ENCODE results near the gene KIF5A.

KIF5A gene

DNA sequence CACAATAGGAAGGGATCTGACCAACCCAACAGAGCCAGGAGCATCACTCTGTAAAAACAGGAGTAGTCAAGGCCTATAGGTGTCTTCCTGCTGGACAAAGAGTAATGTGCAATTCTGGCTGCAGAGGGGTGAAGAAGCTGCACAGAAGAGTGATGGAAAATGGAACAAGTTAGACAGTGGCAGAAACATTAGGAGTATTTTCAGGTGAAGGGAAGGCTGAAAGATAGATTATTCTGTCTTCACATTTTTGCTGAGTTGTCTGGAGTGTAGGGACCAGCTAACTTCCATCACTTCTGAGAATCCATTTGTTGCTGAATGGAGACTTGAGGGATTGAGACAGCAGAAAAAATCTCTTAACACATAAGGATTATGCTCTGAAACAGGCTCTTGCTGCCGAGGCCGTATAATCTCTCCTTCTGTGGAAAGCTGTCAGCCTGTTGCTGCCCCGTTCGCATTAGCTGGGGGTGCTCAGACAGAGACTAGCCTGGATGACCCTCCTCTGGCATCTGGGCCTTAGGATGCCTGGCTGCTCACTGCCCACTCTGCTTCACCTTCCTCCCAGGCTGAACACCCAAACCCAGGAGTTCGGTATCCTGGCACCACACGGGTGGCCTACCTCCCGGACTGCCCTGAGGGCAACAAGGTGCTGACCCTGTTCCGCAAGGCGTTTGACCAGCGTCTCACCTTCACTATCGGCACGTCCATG is 58.3 kb downstream of the KIF5A start:
- TF ChIP-seq, protein P1, sequence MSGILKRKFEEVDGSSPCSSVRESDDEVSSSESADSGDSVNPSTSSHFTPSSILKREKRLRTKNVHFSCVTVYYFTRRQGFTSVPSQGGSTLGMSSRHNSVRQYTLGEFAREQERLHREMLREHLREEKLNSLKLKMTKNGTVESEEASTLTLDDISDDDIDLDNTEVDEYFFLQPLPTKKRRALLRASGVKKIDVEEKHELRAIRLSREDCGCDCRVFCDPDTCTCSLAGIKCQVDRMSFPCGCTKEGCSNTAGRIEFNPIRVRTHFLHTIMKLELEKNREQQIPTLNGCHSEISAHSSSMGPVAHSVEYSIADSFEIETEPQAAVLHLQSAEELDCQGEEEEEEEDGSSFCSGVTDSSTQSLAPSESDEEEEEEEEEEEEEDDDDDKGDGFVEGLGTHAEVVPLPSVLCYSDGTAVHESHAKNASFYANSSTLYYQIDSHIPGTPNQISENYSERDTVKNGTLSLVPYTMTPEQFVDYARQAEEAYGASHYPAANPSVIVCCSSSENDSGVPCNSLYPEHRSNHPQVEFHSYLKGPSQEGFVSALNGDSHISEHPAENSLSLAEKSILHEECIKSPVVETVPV (CRISPR knock-in tag; IDR thresholded peaks at IDR 0.05) = no peak
- TF ChIP-seq ZNF565 (CRISPR knock-in tag; conservative IDR thresholded peaks at IDR 0.05; ENCODE audit: low read depth) = no peak
- TF ChIP-seq, protein P2, sequence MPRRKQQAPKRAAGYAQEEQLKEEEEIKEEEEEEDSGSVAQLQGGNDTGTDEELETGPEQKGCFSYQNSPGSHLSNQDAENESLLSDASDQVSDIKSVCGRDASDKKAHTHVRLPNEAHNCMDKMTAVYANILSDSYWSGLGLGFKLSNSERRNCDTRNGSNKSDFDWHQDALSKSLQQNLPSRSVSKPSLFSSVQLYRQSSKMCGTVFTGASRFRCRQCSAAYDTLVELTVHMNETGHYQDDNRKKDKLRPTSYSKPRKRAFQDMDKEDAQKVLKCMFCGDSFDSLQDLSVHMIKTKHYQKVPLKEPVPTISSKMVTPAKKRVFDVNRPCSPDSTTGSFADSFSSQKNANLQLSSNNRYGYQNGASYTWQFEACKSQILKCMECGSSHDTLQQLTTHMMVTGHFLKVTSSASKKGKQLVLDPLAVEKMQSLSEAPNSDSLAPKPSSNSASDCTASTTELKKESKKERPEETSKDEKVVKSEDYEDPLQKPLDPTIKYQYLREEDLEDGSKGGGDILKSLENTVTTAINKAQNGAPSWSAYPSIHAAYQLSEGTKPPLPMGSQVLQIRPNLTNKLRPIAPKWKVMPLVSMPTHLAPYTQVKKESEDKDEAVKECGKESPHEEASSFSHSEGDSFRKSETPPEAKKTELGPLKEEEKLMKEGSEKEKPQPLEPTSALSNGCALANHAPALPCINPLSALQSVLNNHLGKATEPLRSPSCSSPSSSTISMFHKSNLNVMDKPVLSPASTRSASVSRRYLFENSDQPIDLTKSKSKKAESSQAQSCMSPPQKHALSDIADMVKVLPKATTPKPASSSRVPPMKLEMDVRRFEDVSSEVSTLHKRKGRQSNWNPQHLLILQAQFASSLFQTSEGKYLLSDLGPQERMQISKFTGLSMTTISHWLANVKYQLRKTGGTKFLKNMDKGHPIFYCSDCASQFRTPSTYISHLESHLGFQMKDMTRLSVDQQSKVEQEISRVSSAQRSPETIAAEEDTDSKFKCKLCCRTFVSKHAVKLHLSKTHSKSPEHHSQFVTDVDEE (CRISPR knock-in tag; IDR thresholded peaks at IDR 0.05) = no peak
- TF ChIP-seq ZFP30 (CRISPR knock-in tag; IDR thresholded peaks at IDR 0.05) = no peak
- TF ChIP-seq, protein P3, sequence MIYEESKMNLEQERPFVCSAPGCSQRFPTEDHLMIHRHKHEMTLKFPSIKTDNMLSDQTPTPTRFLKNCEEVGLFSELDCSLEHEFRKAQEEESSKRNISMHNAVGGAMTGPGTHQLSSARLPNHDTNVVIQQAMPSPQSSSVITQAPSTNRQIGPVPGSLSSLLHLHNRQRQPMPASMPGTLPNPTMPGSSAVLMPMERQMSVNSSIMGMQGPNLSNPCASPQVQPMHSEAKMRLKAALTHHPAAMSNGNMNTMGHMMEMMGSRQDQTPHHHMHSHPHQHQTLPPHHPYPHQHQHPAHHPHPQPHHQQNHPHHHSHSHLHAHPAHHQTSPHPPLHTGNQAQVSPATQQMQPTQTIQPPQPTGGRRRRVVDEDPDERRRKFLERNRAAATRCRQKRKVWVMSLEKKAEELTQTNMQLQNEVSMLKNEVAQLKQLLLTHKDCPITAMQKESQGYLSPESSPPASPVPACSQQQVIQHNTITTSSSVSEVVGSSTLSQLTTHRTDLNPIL (CRISPR knock-in tag; IDR thresholded peaks at IDR 0.05; ENCODE audit: low read depth) = no peak
- no peak for TF ChIP-seq GLIS3 (CRISPR knock-in tag; IDR thresholded peaks at IDR 0.05)
- TF ChIP-seq ZNF8 (CRISPR knock-in tag; IDR thresholded peaks at IDR 0.05) = no peak
- TF ChIP-seq OSR1 (CRISPR knock-in tag; IDR thresholded peaks at IDR 0.05) = no peak
- TF ChIP-seq, protein P4, sequence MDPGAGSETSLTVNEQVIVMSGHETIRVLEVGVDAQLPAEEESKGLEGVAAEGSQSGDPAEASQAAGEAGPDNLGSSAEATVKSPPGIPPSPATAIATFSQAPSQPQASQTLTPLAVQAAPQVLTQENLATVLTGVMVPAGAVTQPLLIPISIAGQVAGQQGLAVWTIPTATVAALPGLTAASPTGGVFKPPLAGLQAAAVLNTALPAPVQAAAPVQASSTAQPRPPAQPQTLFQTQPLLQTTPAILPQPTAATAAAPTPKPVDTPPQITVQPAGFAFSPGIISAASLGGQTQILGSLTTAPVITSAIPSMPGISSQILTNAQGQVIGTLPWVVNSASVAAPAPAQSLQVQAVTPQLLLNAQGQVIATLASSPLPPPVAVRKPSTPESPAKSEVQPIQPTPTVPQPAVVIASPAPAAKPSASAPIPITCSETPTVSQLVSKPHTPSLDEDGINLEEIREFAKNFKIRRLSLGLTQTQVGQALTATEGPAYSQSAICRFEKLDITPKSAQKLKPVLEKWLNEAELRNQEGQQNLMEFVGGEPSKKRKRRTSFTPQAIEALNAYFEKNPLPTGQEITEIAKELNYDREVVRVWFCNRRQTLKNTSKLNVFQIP (CRISPR knock-in tag; IDR thresholded peaks at IDR 0.05; ENCODE audit: borderline replicate concordance, low read depth) = no peak
- TF ChIP-seq TOX (CRISPR knock-in tag; IDR thresholded peaks at IDR 0.05; ENCODE audit: borderline replicate concordance) = no peak
- no peak for TF ChIP-seq TCF4 (CRISPR knock-in tag; IDR thresholded peaks at IDR 0.05; ENCODE audit: borderline replicate concordance)
- no peak for TF ChIP-seq SNAI2 (CRISPR knock-in tag; IDR thresholded peaks at IDR 0.05)
- no peak for TF ChIP-seq RARB (CRISPR knock-in tag; IDR thresholded peaks at IDR 0.05)
- TF ChIP-seq CSDC2 (CRISPR knock-in tag; IDR thresholded peaks at IDR 0.05) = no peak
- ATAC-seq = no peak

- TF ChIP-seq ESRRG (CRISPR knock-in tag; IDR thresholded peaks at IDR 0.05) = no peak
- TF ChIP-seq ZC3H10 (CRISPR knock-in tag; IDR thresholded peaks at IDR 0.05) = no peak
- no peak for ATAC-seq
Measured at GRCh38 chr12:57609101-57609780, 59.4 kb downstream of the KIF5A start.

GRCh38 chr12:57609781-57610553 is 60.1 kb downstream of the KIF5A start:
- no peak for ATAC-seq
- TF ChIP-seq ZNF70 (CRISPR knock-in tag; IDR thresholded peaks at IDR 0.05) (no peak), RARB (CRISPR knock-in tag; IDR thresholded peaks at IDR 0.05) (no peak), ZFP3 (CRISPR knock-in tag; IDR thresholded peaks at IDR 0.05) (no peak), ARNTL (CRISPR knock-in tag; IDR thresholded peaks at IDR 0.05; ENCODE audit: borderline replicate concordance, low read depth) (no peak), OSR1 (CRISPR knock-in tag; IDR thresholded peaks at IDR 0.05) (no peak), BACH2 (CRISPR knock-in tag; IDR thresholded peaks at IDR 0.05; ENCODE audit: borderline replicate concordance) (no peak)
- TF ChIP-seq, protein P4 (CRISPR knock-in tag; IDR thresholded peaks at IDR 0.05; ENCODE audit: borderline replicate concordance, low read depth) = no peak
- TF ChIP-seq, protein P1 (CRISPR knock-in tag; IDR thresholded peaks at IDR 0.05) = no peak

Measured in SK-N-SH treated with all-trans-retinoic acid at 6 μM for 48 hours (cell line).